ENCODE measurements around the gene CHRNG. TPM values are rescaled to one million over a fixed set of nuclear protein-coding genes. Genes with fewer than 3 reads are reported as not detected.

CHRNG gene
- total and polyA plus RNA-seq, 2 experiments from 2014 or later = not detected

- Mint-ChIP-seq H3K9me3 (no peaks in the 10 kb centered on the region), H3K4me1 (0 out of 3 replicates have a peak, but pooled peaks cover 3% of the 10 kb centered on the region), H3K4me3 (no peak overlapping the region), H3K27me3 (ENCODE audit: insufficient read depth, low read depth, poor library complexity) (peaks cover 3% of the 10 kb centered on the region), H3K36me3 (ENCODE audit: low read depth) (peaks cover 75% of the 10 kb centered on the region), H3K27ac (no peak overlapping the region; the same call in 1 of the 2 replicates)
- Histone ChIP-seq H3K36me3 (ENCODE audit: insufficient read depth) (peaks cover 39% of the 10 kb centered on the region), H3K27ac (ENCODE audit: low read depth) (no peak overlapping the region), H3K9me2 (ENCODE audit: insufficient read depth) (no peaks in the 10 kb centered on the region), H4K20me1 (replicated peaks; ENCODE audit: insufficient read depth) (peaks cover 10% of the 10 kb centered on the region), H3F3A (replicated peaks; ENCODE audit: low read depth) (no peaks in the 10 kb centered on the region), H3K79me2 (replicated peaks; ENCODE audit: insufficient read depth) (no peaks in the 10 kb centered on the region), H3K27me3 (ENCODE audit: insufficient read depth) (no peaks in the 10 kb centered on the region), H3K4me1 (ENCODE audit: insufficient read depth) (no peaks in the 10 kb centered on the region), H3K4me2 (no peak overlapping the region), H3K4me3 (no peak overlapping the region), H2AFZ (no peak overlapping the region)
- TF ChIP-seq, protein P1, sequence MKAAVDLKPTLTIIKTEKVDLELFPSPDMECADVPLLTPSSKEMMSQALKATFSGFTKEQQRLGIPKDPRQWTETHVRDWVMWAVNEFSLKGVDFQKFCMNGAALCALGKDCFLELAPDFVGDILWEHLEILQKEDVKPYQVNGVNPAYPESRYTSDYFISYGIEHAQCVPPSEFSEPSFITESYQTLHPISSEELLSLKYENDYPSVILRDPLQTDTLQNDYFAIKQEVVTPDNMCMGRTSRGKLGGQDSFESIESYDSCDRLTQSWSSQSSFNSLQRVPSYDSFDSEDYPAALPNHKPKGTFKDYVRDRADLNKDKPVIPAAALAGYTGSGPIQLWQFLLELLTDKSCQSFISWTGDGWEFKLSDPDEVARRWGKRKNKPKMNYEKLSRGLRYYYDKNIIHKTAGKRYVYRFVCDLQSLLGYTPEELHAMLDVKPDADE (IDR thresholded peaks at IDR 0.05) = no peak
- TF ChIP-seq POLR2AphosphoS5 (IDR thresholded peaks at IDR 0.05; ENCODE audit: low read depth) (no peak), CTCF (conservative IDR thresholded peaks at IDR 0.05; ENCODE audit: low read depth in 2 of 2) (no peak), EZH2 (IDR thresholded peaks at IDR 0.05; ENCODE audit: low read depth, unreplicated experiment) (no peak), NANOG (IDR thresholded peaks at IDR 0.05; ENCODE audit: borderline replicate concordance) (no peak), ZNF462 (CRISPR knock-in tag; IDR thresholded peaks at IDR 0.05) (no peak), ZNF114 (CRISPR knock-in tag; IDR thresholded peaks at IDR 0.05) (no peak), CREB1 (CRISPR knock-in tag; IDR thresholded peaks at IDR 0.05; ENCODE audit: low read depth) (no peak), REST (IDR thresholded peaks at IDR 0.05; ENCODE audit: unreplicated experiment) (no peak), ZNF331 (CRISPR knock-in tag; IDR thresholded peaks at IDR 0.05; ENCODE audit: low read depth) (no peak), STAT1 (IDR thresholded peaks at IDR 0.05; ENCODE audit: unreplicated experiment) (no peak), JUNB (IDR thresholded peaks at IDR 0.05; ENCODE audit: unreplicated experiment) (no peak)
- ATAC-seq (no peak), DNase-seq (ENCODE audit: low spot score) (no peak)
These were observed 28.2 kb downstream of the CHRNG start for GRCh38 chr2:232567721-232568120.
